Activated T-helper 1 cell treated with anti-CD3 and anti-CD28 coated beads, Interleukin-12 subunit alpha, Interleukin-12 subunit beta, Interleukin-2, Interleukin-4 antibody, amounts not matched to agents 30 ng/mL and 10 ng/mL and 1 ng/mL, durations not matched to agents 14 hours and 24 hours and 36 hours (primary cell): ENCODE measurements around the gene ABCD4. TPM values are rescaled to one million over a fixed set of nuclear protein-coding genes. Genes with fewer than 3 reads are reported as not detected.

Source experiments
- total RNA-seq: library from RNA; stranded (reverse); gene quantifications from 2 replicates; pipeline ENCODE4 v1.2.3, GENCODE V29; 2022

The ABCD4 gene
- total RNA-seq, 1 donor from 2014 or later: 38.8 TPM

Other genes starting within 250 kb of the ABCD4 start
- 10.8 and 11.0 TPM in 2 replicates for gene ALDH6A1, start 218.5 kb downstream of the ABCD4 start, total RNA-seq
- gene LIN52, start 218.0 kb downstream of the ABCD4 start, total RNA-seq: 15.9 and 17.2 TPM in 2 replicates
- gene VSX2, start 63.5 kb downstream of the ABCD4 start, total RNA-seq: not detected in 2 replicates
- not detected in 2 replicates for gene VRTN, start 45.5 kb upstream of the ABCD4 start, total RNA-seq
- not detected in 2 replicates for gene SYNDIG1L, start 123.3 kb upstream of the ABCD4 start, total RNA-seq
- 8.2 and 8.6 TPM in 2 replicates for gene NPC2, start 190.4 kb upstream of the ABCD4 start, total RNA-seq
- 18.8 and 20.2 TPM in 2 replicates for gene ISCA2, start 190.8 kb upstream of the ABCD4 start, total RNA-seq